NCI-H146 (cell line): Measurements from ENCODE around the gene GTF2H4.
"Not testable (repeated sequence)": the region's sequence is repeated elsewhere in the genome, so short reads cannot be mapped to it uniquely, and the experiment has no call there.

ENCODE experiments used
- DNase-seq: peaks from one replicate; lab custom pipeline; 2025; lab: John Stamatoyannopoulos, UW

The GTF2H4 gene

DNA sequence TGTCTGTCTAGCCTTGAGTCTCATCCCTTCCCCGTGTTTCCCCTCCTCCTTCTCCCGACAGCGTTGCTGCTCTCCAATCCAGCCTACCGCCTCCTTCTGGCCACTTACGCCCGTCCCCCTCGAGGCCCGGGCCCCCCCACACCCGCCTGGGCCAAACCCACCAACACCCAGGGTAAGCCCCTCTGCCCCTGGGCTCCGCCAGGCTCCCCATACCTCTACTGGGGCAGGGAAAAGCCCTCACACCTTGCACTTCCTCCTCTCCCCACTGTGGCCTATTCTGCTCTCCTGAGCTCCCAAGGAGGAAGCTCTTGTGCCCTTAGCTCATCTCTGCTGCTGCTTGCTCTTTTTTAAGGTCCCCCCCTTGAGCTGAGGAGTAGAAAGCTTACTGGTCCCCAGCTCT is 12.7 kb upstream of the GTF2H4 start:
- DNase-seq = no peak

DNA sequence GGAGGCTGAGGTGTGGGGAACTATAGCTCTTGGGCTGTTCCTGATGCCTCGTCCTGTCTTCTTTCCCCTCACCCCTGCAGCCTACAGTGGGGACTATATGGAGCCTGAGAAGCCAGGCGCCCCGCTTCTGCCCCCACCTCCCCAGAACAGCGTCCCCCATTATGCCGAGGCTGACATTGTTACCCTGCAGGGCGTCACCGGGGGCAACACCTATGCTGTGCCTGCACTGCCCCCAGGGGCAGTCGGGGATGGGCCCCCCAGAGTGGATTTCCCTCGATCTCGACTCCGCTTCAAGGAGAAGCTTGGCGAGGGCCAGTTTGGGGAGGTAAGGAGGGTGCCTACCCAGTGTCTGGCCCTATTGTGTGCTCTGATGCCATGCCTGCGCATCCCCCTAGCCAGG is 11.5 kb upstream of the GTF2H4 start:
- DNase-seq = no peak

DNA sequence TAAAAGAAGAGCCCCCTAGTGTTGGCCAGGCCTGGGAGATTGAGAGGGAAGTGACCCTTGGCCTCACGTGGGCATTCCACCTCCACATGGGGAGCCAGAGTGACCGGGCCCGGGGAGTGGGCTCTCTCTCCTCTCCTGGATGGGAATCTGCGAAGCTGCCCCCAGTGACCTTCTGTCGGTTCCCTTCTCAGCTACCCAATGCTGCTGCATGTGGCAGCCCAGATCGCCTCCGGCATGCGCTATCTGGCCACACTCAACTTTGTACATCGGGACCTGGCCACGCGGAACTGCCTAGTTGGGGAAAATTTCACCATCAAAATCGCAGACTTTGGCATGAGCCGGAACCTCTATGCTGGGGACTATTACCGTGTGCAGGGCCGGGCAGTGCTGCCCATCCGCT is 10.1 kb upstream of the GTF2H4 start:
- no peak for DNase-seq

DNA sequence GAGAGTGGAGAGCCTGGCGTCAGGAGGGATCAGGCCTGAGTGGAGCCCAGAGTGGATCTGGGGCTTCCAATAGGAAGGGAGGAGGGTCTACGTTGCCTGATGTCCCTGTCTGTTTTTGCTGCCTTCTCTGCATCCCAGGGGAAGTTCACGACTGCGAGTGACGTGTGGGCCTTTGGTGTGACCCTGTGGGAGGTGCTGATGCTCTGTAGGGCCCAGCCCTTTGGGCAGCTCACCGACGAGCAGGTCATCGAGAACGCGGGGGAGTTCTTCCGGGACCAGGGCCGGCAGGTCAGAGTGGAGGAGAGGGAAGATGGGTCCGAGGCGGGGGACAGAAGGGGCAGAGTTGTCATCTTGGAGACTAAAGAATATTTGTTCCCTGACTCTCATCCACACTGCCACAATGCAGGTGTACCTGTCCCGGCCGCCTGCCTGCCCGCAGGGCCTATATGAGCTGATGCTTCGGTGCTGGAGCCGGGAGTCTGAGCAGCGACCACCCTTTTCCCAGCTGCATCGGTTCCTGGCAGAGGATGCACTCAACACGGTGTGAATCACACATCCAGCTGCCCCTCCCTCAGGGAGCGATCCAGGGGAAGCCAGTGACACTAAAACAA is 9.2 kb upstream of the GTF2H4 start:
- no peak for DNase-seq

DNA sequence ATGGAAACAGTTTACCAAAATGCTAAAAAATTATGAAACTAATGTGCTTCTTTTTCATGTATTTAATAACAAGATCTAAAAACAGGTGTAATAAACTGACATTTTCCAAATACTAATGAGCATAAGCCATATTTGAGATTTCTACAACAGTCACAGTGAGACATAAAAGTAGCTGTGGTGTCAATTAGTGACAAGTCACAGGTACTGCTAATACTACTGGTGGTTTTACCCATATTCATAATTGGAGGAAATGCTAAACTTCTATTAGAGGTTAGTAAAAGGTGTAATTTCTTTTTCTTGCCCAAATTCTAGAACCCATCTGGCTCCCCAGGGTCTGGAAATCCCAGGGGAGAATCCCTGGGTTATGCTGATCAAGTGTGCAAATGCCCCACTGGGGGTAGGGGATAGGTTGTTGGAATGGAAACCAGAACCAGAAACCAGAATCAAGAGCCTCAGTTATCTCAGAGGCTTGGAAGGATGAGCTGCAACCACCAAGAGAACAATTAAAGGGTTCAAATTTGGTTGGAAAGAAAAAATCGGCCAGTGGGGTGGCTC is 7.1 kb upstream of the GTF2H4 start:
- no peak for DNase-seq

DNA sequence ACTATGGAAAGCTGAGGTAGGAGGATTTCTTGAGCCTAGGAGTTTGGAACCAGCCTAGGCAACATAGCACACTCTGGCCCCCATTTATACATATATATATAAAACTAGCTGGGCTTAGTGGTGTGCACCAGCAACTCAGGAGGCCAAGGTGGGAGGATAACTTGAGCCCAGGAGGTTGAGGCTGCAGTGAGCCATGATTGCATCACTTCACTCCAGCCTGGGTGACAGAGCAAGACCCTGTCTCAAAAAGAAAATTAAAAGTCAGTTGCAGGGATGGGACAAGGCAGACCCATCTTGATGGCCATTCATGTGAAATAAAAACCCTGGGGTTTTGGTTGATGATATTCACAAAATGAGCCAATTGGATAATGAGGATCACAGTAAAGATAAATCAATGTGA is 6.6 kb upstream of the GTF2H4 start:
- no peak for DNase-seq

DNA sequence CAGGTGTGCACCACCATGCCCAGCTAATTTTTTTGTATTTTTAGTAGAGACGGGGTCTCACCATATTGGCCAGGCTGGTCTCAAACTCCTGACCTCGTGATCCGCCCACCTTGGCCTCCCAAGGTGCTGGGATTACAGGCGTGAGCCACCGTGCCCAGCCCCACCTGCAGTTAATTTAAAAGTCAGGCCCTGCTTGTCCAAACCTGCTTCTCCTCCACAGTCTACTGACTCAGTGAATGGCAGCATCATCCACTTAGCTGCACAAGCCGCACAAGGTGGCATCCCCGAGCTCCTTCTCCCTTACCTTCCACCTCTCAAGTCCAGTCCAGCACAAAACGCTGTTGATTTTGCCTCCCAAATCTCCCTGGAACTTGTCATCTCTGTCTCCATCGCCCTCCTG is 5.8 kb upstream of the GTF2H4 start:
- not testable (repeated sequence) for DNase-seq

DNA sequence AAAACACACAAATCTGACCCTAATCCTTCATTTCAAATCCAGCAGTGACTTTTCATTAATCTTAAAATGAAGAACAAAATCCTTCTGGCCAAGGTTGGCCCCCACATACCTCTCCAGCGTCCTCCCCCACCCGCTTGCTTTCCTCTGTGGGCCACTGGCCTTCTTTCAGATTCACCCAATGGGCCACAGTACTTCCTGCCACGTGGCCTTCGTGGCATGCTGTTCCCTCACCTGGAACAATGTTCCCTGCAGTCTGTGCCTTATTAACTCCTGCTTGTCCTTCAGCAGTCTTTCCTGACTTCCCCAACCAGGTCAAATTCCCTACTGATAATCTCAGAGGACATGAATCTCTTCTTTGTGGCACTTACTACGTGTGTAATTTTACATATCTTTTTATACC is 5.3 kb upstream of the GTF2H4 start:
- DNase-seq = no peak

DNA sequence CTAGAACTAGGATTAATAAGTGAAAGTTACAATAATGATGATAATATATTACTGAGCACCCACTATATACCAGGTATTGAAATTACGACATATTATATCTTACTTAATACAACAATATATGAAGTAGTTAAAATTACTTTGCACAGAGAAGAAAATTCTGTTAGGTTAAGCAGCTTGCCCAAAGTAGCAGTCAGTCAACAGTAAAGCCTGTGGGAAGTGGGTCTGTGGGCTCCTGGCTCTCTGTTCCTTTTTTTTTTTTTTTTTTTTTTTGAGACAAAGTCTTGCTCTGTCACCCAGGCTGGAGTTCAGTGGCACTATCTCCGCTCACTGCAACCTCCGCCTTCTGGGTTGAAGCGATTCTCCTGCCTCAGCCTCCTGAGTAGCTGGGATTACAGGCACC is 4.8 kb upstream of the GTF2H4 start:
- no peak for DNase-seq

DNA sequence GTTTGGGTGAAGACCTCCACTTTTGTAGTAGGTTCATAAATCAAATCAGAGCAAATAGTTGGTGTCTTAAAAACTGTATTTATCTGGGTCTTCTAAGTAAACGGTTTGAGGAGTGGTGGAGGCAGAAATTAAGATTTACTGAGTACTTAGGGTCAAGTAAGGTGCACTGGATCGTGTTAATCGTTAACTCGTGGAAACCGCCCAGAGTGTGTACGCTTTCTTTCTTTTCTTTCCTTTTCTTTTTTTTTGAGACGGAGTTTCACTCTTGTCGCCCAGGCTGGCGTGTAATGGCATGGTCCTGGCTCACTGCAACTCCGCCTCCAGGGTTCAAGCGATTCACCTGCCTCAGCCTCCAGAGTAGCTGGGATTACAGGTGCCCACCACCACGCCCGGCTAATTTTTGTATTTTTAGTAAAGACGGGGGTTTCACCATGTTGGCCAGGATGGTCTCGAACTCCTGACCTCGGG is 683 bp upstream of the GTF2H4 start:
- not testable (repeated sequence) for DNase-seq

DNA sequence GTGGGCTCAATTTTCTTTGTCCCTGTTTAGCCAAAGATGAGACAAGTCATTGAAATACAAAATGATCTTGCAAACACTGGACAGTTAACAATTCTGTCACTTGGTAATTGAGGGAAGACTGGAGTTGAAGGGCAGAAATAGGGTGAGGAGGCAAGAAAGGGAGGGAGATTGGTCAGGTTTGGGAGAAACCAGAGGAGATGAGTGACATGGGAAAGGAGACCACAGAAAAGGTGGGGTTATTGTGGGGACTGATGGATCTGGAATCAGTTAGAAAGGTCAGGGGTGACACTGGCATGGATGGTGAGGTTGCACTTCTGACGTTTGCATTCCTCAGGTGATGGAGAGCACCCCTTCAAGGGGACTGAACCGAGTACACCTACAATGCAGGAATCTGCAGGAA is 693 bp downstream of the GTF2H4 start:
- DNase-seq = no peak

DNA sequence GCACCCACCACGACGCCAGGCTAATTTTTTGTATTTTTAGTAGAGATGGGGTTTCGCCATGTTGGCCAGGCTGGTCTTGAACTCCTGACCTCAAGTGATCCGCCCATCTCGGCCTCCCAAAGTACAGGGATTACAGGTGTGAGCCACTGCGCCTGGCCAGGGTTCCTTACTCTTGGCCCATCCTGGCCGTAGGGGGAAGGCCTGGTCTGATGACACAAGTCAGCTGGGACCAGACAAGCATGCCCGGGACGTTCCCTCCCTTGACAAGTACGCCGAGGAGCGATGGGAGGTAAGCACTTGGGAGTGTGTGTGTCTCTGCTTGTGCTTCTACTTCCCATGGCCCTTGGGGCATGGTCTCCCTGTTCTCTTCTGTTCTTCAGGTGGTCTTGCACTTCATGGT is 2.5 kb downstream of the GTF2H4 start:
- not testable (repeated sequence) for DNase-seq

DNA sequence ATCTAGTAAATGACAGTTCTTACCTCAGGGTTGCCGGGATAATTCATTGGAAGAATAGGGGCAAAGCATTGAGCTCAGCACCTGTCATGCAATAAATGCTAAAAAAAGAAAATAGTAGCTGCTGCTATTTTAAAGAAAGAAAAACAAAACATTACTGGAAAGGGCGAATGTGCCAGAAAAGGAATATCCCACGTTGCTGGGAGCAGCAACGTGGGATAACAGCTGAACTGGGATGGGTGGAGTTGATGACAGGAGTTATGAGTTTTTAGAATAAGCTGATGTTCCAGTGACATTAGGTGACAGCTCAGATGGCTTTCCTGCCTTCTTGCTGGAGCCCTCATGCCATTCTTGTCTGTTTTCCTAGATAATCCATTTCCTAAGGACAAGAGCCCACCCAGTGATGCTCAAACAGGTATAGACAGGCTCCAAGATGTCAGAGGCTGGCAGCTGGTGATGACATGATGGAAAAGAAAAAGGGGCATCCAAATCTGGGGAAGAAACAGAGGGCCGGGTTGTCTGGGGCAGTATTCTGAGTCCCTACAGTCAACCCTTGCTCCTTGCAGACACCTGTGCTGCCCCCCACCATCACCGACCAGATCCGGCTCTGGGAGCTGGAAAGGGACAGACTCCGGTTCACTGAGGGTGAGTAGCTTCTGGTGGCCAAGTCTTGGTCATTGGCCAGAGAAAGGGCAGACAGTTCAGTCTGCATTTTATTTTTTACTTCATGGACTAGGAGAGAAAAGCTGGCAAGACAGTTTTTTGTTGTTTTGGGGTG is 4.9 kb downstream of the GTF2H4 start:
- DNase-seq = no peak

DNA sequence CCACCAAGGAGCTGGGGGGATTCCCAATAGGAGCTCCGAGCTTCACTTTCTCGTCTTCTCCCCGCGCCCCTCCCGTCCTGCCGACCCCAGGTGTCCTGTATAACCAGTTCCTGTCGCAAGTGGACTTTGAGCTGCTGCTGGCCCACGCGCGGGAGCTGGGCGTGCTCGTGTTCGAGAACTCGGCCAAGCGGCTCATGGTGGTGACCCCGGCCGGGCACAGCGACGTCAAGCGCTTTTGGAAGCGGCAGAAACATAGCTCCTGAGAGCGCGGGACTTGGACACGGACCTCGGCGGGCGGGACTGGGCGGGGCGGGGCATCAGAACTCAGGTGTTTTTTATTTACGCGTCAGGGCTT is 5.7 kb downstream of the GTF2H4 start:
- no peak for DNase-seq

DNA sequence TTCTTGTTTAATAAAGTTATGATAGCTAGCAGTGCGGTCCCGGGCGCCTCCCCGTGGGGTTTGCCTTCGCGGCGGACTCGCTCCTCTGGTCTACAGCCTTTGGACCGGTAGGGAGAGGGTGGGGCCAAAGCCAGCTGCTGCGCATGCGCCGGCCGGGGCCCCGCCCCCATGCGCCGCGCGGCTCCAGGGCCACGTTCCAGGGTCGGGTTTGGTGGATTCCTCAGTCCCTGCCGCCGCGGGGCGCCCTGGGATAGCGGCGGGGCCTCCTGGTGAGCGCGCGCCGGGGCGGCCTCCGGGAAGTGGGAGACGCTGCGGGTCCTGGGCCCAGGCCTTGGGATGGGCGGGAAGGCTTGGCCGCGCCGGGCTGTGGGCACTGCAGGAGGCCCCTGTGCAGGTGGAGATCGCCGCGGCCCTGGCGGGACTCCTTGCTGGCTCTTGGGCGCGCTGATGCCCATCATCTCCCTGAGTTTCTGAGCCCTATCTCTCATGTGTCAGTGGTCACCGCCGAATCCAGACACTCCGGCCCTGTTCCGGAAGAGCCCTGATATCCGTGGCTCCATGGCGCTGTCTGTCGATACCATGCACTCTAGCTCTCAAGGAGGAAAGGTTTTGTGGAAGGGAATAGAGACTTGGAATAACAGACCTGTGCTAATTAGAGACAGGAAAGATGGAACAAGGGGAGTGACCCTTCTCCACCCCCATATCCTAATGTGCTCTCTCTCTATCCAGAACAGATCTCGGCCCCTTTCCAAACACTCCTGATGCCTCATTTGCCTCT is 6.3 kb downstream of the GTF2H4 start, which contains the start of gene VARS2:
VARS2 (plus strand) TSS at position 163 of the 778 bp plus-strand sequence; CDS start at position 762, 599 bp downstream.
- peak; percentile 85 for DNase-seq

DNA sequence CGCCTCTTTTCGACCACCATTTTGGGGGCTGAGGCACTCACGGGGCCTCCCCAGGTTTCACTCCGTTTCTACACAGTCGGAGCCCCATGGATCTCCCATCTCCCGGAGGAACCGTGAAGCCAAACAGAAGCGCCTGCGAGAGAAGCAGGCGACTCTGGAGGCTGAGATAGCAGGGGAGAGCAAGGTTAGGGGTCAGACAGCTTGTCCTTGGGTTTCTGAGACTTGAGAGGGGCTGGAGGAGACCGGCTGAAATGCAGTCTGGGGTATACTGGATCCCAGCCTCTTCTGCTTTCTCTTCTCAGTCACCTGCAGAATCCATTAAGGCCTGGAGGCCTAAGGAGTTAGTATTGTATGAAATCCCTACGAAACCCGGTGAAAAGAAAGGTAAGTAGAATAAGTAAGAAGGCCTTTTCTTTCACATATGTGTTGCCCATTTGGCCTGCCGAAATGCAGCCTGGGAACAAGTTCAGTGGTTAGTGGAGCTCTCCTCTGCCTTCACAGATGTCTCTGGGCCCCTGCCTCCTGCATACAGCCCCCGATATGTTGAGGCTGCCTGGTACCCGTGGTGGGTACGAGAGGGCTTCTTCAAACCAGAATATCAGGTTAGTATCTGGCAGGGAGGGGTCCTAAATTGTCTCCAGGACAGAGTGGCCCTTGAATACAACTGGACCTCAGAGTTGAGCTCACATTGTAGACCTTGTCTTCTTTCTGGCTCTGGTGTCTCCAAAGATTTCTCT is 7.0 kb downstream of the GTF2H4 start:
- DNase-seq = peak; percentile 12

DNA sequence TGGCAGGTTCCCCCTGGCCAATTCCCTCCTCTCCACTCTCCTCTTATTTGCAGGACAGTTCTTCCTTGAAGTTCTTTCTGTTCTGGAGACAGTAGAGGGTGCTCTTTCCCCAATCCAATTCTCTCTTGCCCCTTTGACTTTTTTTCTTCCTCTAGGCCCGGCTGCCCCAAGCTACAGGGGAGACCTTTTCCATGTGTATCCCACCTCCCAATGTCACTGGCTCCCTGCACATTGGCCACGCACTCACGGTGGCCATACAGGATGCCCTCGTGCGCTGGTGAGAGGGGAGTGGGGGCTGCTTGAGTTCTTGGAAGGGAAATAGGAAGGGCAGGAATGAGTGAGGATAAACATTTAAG is 7.6 kb downstream of the GTF2H4 start:
- peak; percentile 46 for DNase-seq

DNA sequence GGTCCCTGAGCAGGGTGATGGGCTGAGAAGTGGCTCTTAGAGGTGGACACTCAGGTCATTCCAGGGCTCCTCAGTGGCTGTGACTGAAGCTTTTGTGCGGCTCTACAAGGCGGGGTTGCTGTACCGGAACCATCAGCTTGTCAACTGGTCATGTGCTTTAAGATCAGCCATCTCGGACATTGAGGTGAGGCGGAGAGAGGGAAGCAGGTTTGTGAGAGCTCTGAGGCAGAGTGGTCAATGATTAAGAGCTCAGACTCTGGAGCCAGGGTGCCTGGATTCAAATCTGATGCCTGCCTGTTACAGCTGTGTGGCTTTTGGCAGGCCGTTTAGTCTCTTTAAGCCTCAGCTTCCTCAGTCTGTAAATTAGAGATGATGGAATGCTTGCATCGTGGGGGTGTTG is 9.0 kb downstream of the GTF2H4 start:
- DNase-seq = no peak

DNA sequence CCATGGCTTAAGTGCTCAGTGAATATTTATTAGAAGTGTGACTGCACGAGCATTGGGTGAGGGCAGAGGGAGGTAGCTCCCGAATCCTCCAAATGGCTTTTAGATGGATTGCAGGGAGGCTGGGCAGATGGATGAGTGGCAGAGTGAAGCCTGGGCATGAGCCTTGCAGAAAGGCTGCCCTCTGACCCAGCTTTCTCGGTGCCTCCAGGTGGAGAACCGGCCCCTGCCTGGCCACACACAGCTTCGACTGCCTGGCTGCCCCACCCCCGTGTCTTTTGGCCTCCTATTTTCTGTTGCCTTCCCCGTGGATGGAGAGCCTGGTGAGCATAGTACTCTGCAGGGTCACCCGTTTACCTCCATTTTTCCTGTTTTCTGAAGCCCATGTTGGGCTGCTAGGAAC is 9.5 kb downstream of the GTF2H4 start:
- no peak for DNase-seq

DNA sequence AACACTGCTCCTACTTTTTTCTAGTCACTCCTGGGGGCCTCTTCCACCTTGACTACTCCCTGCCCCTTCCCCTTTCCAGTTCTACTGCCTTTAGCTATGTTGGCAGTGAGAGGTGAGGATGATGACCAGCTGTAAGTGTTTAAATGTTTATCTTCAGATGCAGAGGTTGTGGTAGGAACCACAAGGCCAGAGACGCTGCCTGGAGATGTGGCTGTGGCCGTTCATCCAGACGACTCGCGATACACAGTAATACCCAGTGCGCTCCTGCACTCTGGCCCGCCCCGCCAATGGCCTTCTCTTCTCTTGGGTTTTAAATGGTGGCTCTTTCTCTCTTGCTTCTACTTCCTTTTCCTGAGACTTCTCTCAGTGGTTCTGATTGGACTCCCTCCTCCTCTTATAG is 10.7 kb downstream of the GTF2H4 start:
- no peak for DNase-seq

DNA sequence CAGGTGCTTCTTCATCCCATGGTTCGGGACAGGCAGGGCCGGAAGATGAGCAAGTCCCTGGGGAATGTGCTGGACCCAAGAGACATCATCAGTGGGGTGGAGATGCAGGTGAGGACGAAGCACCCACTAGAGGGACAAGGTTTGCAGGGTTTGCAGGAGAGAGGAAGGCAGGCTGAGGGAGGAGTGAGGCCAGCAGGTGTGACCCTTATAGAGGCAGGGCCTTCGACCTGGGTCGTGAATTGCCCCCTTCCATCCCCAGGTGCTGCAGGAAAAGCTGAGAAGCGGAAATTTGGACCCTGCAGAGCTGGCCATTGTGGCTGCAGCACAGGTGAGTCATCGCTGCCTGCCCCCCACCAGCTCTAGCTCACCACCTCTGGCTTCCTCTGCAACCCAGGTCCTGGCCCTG is 14.4 kb downstream of the GTF2H4 start:
- no peak for DNase-seq

DNA sequence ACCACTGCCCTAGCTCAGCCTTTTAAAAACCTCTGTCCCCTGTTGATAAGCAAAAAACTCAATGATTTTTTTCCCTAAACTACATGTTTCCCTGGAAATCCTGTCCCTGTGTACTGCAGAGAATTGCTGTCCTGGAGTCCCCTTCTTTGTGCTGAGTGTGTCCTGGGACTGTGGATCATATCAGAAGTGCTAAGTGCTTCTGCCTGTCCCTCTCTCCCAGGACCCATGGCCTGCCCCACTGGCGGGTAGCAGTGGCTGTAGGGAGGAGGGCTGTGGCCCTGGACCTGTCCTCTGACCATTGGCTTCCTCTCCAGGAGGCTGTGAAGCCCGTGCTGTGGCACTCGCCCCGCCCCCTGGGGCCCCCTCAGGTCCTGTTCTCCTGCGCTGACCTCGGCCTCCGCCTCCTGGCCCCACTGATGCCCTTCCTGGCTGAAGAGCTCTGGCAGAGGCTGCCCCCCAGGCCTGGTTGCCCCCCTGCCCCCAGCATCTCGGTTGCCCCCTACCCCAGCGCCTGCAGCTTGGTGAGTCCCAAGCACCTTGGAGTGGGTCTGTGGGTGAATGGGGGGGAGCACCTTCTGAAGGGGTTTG is 16.1 kb downstream of the GTF2H4 start:
- DNase-seq = not testable (repeated sequence)
